ENCODE results near the gene LDLRAD3. TPM values are rescaled to one million over a fixed set of nuclear protein-coding genes. Genes with fewer than 3 reads are reported as not detected.

The LDLRAD3 gene
- total RNA-seq, 1 donor from 2014 or later = 1.6 TPM

GRCh38 chr11:36086366-36086765 is 142.5 kb downstream of the LDLRAD3 start:
- DNase-seq = no peak
- intact Hi-C loops (cut with micrococcal nuclease) = no loop called here
- no peak for ATAC-seq

GRCh38 chr11:36088266-36088972 is 144.6 kb downstream of the LDLRAD3 start:
- intact Hi-C loops (cut with micrococcal nuclease) = no loop called here
- DNase-seq = no peak
- no peak for ATAC-seq

GRCh38 chr11:36089920-36090319 is 146.1 kb downstream of the LDLRAD3 start:
- intact Hi-C loops (cut with micrococcal nuclease) = no loop called here
- no peak for DNase-seq
- no peak for ATAC-seq

- ATAC-seq (no peak), DNase-seq (no peak)
- intact Hi-C loops (cut with micrococcal nuclease) = no loop called here
Observed at GRCh38 chr11:36090356-36091109, 146.7 kb downstream of the LDLRAD3 start.

- ATAC-seq (no peak), DNase-seq (no peak)
- intact Hi-C loops (cut with micrococcal nuclease) = no loop called here
Observed at GRCh38 chr11:36091256-36091811, 147.5 kb downstream of the LDLRAD3 start.

GRCh38 chr11:36092314-36093030 is 148.6 kb downstream of the LDLRAD3 start:
- intact Hi-C loops (cut with micrococcal nuclease) = no loop called here
- no peak for DNase-seq
- ATAC-seq = no peak

- DNase-seq = no peak
- intact Hi-C loops (cut with micrococcal nuclease) = no loop called here
- no peak for ATAC-seq
Observed at GRCh38 chr11:36093548-36093947, 149.7 kb downstream of the LDLRAD3 start.

- ATAC-seq (no peak), DNase-seq (no peak)
- intact Hi-C loops (cut with micrococcal nuclease) = no loop called here
Observed at GRCh38 chr11:36094164-36094563, 150.3 kb downstream of the LDLRAD3 start.

- DNase-seq = no peak
- intact Hi-C loops (cut with micrococcal nuclease) = no loop called here
- no peak for ATAC-seq
Observed at GRCh38 chr11:36095716-36096115, 151.9 kb downstream of the LDLRAD3 start.

GRCh38 chr11:36097219-36097650 is 153.4 kb downstream of the LDLRAD3 start:
- no peak for ATAC-seq
- intact Hi-C loops (cut with micrococcal nuclease) = no loop called here
- no peak for DNase-seq

- ATAC-seq (peak; percentile 50), DNase-seq (peak; percentile 46)
- intact Hi-C loops (cut with micrococcal nuclease) = no loop called here
Observed at GRCh38 chr11:36098087-36098486, 154.2 kb downstream of the LDLRAD3 start.

- ATAC-seq (no peak), DNase-seq (no peak)
- intact Hi-C loops (cut with micrococcal nuclease) = no loop called here
Observed at GRCh38 chr11:36098853-36099375, 155.1 kb downstream of the LDLRAD3 start.

GRCh38 chr11:36101466-36101865 is 157.6 kb downstream of the LDLRAD3 start:
- intact Hi-C loops (cut with micrococcal nuclease) = no loop called here
- no peak for DNase-seq
- no peak for ATAC-seq

GRCh38 chr11:36102868-36103267 is 159.0 kb downstream of the LDLRAD3 start:
- DNase-seq = no peak
- no peak for ATAC-seq
- intact Hi-C loops (cut with micrococcal nuclease) = no loop called here

- DNase-seq = no peak
- no peak for ATAC-seq
- intact Hi-C loops (cut with micrococcal nuclease) = no loop called here
Observed at GRCh38 chr11:36103933-36104530, 160.2 kb downstream of the LDLRAD3 start.

GRCh38 chr11:36104660-36104992 is 160.8 kb downstream of the LDLRAD3 start:
- DNase-seq (no peak), ATAC-seq (peak; percentile 52)
- intact Hi-C loops (cut with micrococcal nuclease) = no loop called here

GRCh38 chr11:36105743-36106581 is 162.1 kb downstream of the LDLRAD3 start:
- DNase-seq = no peak
- intact Hi-C loops (cut with micrococcal nuclease) = no loop called here
- ATAC-seq = peak; percentile 31

- DNase-seq = no peak
Observed at GRCh38 chr11:36107547-36107946, 163.7 kb downstream of the LDLRAD3 start.

More at GRCh38 chr11:36107547-36107946, 163.7 kb downstream of the LDLRAD3 start:
- ATAC-seq = no peak
- intact Hi-C loops (cut with micrococcal nuclease) = no loop called here
